ENCODE measurements around the gene FUBP3. TPM values are rescaled to one million over a fixed set of nuclear protein-coding genes. Genes with fewer than 3 reads are reported as not detected.
A peak's percentile ranks its signal among the peaks of the same experiment; 100 is the strongest.

Gene FUBP3, protein sequence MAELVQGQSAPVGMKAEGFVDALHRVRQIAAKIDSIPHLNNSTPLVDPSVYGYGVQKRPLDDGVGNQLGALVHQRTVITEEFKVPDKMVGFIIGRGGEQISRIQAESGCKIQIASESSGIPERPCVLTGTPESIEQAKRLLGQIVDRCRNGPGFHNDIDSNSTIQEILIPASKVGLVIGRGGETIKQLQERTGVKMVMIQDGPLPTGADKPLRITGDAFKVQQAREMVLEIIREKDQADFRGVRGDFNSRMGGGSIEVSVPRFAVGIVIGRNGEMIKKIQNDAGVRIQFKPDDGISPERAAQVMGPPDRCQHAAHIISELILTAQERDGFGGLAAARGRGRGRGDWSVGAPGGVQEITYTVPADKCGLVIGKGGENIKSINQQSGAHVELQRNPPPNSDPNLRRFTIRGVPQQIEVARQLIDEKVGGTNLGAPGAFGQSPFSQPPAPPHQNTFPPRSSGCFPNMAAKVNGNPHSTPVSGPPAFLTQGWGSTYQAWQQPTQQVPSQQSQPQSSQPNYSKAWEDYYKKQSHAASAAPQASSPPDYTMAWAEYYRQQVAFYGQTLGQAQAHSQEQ
- total RNA-seq (10 to 100 TPM; 43.6 to 44.6 TPM), polyA plus RNA-seq (10 to 100 TPM; 22.9 to 26.5 TPM)
- long read RNA-seq, donor 1, transcript FUBP3-201 (19 exons, 3,124 nt): major isoform, 6 of 11 reads
- long read RNA-seq, donor 1, partial matches to known transcripts: 0 of 11 reads
- long read RNA-seq, donor 1, other reads (novel, unspliced or antisense): 0 of 11 reads
- long read RNA-seq, donor 2, partial matches to known transcripts: 0 of 2 reads
- long read RNA-seq, donor 2, other reads (novel, unspliced or antisense): 0 of 2 reads
- long read RNA-seq, donor 3, partial matches to known transcripts: 0 of 2 reads
- long read RNA-seq, donor 3, other reads (novel, unspliced or antisense): 0 of 2 reads
- long read RNA-seq, donor 4, partial matches to known transcripts: 0 of 2 reads
- long read RNA-seq, donor 4, other reads (novel, unspliced or antisense): 0 of 2 reads
- long read RNA-seq, donor 5, transcript FUBP3-201 (19 exons, 3,124 nt): major isoform, 6 of 8 reads
- long read RNA-seq, donor 5, partial matches to known transcripts: 0 of 8 reads
- long read RNA-seq, donor 5, other reads (novel, unspliced or antisense): 0 of 8 reads

DNA sequence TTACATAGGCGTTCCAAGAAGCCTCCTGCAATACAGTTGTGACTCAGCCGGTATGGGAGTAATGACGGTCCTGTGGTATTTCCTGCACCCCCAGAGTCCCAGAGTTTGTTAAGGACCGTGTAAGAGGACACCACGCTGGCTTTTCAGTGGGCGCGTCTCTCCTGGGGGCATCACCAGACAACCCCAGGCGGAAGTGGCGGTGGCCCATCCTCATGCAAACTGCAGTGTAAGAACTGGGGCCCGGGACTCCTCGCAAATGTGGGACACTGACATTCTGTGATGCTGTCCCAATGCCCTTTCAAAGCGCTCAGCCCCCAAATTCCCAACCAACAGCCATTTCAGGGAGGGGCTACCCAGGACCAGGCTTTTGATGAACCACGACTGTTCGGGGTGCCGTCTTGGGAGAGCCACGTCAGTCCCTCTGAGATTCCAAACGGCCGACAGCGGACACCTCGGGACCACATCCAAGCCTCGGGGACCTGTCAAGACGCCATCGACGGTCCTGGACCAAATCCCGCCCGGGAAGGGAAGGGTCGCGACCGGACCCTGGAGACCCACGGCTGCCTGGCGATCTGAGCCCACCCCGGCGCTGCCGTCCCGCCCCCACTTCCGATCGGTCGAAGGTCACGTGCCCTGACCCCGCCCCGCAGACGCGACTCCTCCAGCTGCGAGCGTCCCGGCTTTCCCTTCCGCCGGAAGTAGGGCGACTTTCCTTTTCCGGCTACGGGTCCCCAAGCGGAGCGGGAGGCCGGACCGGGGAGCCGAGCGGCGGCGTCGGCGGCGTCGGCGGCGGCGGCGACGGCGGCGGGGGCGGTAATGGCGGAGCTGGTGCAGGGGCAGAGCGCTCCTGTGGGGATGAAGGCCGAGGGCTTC, at the start of gene FUBP3:
TSS of gene FUBP3 (plus strand) at position 713 of the 873 bp plus-strand sequence. CDS start at position 817, 104 bp downstream.
- Histone ChIP-seq H3K36me3 (ENCODE audit: control insufficient read depth in 4 of 4, insufficient read depth in 4 of 4, low read length in 4 of 4) (peaks cover 0 to 15% (median 6%) of the 10 kb centered on the region in 4 donors), H3K27ac (ENCODE audit: low read depth in 1 of 2, low read length in 1 of 2) (peak within 1 kb of the TSS; percentile 94 to 96), H3K4me1 (ENCODE audit: control insufficient read depth in 5 of 5, insufficient read depth in 5 of 5, low read length in 5 of 5) (peaks cover 0 to 15% (median 10%) of the 10 kb centered on the region in 5 donors), H3K4me3 (peak within 1 kb of the TSS; percentile 100), H3K27me3 (ENCODE audit: control insufficient read depth in 3 of 3, insufficient read depth in 3 of 3, low read length in 2 of 3) (no peaks in the 10 kb centered on the region), H3K9me3 (ENCODE audit: control insufficient read depth in 4 of 4, insufficient read depth in 3 of 4, low read length in 3 of 4) (no peaks in the 10 kb centered on the region), H3K9ac (ENCODE audit: insufficient read depth in 1 of 2, low read length in 2 of 2) (peak within 1 kb of the TSS; percentile 90 to 91)
- peak; percentile 91 for ATAC-seq (ENCODE audit: insufficient read depth, low FRiP score)
- 0% methylated on average over 71 to 74 of the region's 74 CpGs for WGBS, 2 donors
- DNase-seq: peak; percentile 94 to 96 (median 94)
- TF ChIP-seq, protein P1, sequence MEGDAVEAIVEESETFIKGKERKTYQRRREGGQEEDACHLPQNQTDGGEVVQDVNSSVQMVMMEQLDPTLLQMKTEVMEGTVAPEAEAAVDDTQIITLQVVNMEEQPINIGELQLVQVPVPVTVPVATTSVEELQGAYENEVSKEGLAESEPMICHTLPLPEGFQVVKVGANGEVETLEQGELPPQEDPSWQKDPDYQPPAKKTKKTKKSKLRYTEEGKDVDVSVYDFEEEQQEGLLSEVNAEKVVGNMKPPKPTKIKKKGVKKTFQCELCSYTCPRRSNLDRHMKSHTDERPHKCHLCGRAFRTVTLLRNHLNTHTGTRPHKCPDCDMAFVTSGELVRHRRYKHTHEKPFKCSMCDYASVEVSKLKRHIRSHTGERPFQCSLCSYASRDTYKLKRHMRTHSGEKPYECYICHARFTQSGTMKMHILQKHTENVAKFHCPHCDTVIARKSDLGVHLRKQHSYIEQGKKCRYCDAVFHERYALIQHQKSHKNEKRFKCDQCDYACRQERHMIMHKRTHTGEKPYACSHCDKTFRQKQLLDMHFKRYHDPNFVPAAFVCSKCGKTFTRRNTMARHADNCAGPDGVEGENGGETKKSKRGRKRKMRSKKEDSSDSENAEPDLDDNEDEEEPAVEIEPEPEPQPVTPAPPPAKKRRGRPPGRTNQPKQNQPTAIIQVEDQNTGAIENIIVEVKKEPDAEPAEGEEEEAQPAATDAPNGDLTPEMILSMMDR (IDR thresholded peaks at IDR 0.05; ENCODE audit: control extremely low read depth, extremely low read depth): no peak

DNA sequence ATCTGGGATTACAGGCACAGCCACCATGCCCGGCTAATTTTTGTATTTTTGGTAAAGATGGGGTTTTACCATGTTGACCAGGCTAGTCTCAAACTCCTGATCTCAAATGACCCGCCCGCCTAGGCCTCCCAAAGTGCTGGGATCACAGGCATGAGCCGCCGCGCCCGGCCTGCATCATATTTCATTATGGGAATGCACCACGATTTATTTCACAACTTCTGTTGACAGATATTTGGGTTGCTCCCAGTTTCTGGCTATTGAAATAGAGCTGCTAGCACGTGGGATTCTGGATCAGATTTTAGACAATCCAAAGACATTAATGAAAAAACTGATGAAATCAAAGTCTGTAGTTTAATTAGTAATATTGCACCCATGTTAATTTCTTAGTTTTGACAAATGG, 48.4 kb upstream of the FUBP3 start:
- peak in 2 of 3 donors; percentile 38 to 65 for DNase-seq
- Histone ChIP-seq H3K27ac (ENCODE audit: low read depth in 1 of 2, low read length in 1 of 2) (no peak overlapping the region), H3K9ac (ENCODE audit: insufficient read depth in 1 of 2, low read length in 2 of 2) (no peak overlapping the region), H3K4me3 (no peak overlapping the region), H3K36me3 (ENCODE audit: control insufficient read depth in 4 of 4, insufficient read depth in 4 of 4, low read length in 4 of 4) (no peaks in the 10 kb centered on the region), H3K9me3 (ENCODE audit: control insufficient read depth in 4 of 4, insufficient read depth in 3 of 4, low read length in 3 of 4) (no peaks in the 10 kb centered on the region), H3K4me1 (ENCODE audit: control insufficient read depth in 5 of 5, insufficient read depth in 5 of 5, low read length in 5 of 5) (peaks cover 0 to 5% (median 2%) of the 10 kb centered on the region in 5 donors), H3K27me3 (ENCODE audit: control insufficient read depth in 3 of 3, insufficient read depth in 3 of 3, low read length in 2 of 3) (peaks cover 0 to 16% (median 10%) of the 10 kb centered on the region in 3 donors)
- ATAC-seq (ENCODE audit: insufficient read depth, low FRiP score): no peak
- WGBS, 2 donors: 48 to 76% methylated on average over 9 of the region's 9 CpGs
- TF ChIP-seq, protein P1 (IDR thresholded peaks at IDR 0.05; ENCODE audit: control extremely low read depth, extremely low read depth): no peak

DNA sequence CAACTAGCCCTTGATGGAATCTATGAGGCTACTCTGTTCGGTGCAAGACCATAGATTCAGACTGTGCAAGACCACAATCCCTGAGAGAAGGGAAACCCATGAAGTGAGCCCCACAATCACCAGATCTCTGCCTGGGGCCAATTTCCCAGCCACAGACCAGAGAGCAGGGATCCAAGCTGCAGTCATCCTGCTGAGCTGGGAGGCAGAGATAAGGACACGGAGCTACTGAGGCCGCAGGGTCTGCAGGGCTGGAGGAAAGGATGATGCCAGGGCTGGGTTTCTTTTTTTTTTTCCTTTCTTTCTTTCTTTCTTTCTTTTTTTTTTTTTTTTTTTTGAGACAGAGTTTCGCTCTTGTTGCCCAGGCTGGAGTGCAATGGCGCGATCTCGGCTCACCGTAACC, 47.7 kb upstream of the FUBP3 start:
- no peaks in the 10 kb centered on the region for H3K36me3 ChIP-seq (ENCODE audit: control insufficient read depth in 4 of 4, insufficient read depth in 4 of 4, low read length in 4 of 4)
- DNase-seq (no peak), ATAC-seq (ENCODE audit: insufficient read depth, low FRiP score) (no peak)
- WGBS, 2 donors: 90 to 96% methylated on average over 8 of the region's 8 CpGs
- peaks cover 4 to 20% (median 13%) of the 10 kb centered on the region in 3 donors for H3K27me3 ChIP-seq (ENCODE audit: control insufficient read depth in 3 of 3, insufficient read depth in 3 of 3, low read length in 2 of 3)
- H3K4me1 ChIP-seq (ENCODE audit: control insufficient read depth in 5 of 5, insufficient read depth in 5 of 5, low read length in 5 of 5): peaks cover 0 to 6% (median 2%) of the 10 kb centered on the region in 5 donors
- H3K4me3 ChIP-seq: no peak overlapping the region
- H3K9me3 ChIP-seq (ENCODE audit: control insufficient read depth in 4 of 4, insufficient read depth in 3 of 4, low read length in 3 of 4): no peaks in the 10 kb centered on the region
- TF ChIP-seq, protein P1 (IDR thresholded peaks at IDR 0.05; ENCODE audit: control extremely low read depth, extremely low read depth): no peak
- no peak overlapping the region for H3K9ac ChIP-seq (ENCODE audit: insufficient read depth in 1 of 2, low read length in 2 of 2)
- no peak overlapping the region for H3K27ac ChIP-seq (ENCODE audit: low read depth in 1 of 2, low read length in 1 of 2)
